Nephron progenitor cell (in vitro differentiated cells): ENCODE results near the gene TGIF1.

Experiments
- DNase-seq: peaks from one replicate; pipeline ENCODE4 v3.0.0; 2021
- H3K27ac Mint-ChIP-seq: 2 replicates; pipeline ENCODE4 v1.8.0; 2021; ENCODE audit warnings: mild to moderate bottlenecking, moderate library complexity, mixed read lengths
- H3K27me3 Mint-ChIP-seq: 2 replicates; pipeline ENCODE4 v1.8.0; 2021; ENCODE audit warnings: mild to moderate bottlenecking, low read depth, mixed read lengths; ENCODE audit not compliant: poor library complexity
- H3K36me3 Mint-ChIP-seq: 2 replicates; pipeline ENCODE4 v1.8.0; 2021; ENCODE audit warnings: low read depth, mixed read lengths
- H3K4me1 Mint-ChIP-seq: 2 replicates; pipeline ENCODE4 v1.8.0; 2021; ENCODE audit warnings: mixed read lengths
- H3K4me3 Mint-ChIP-seq: 2 replicates; pipeline ENCODE4 v1.8.0; 2021; ENCODE audit warnings: mild to moderate bottlenecking, moderate library complexity, mixed read lengths
- H3K9me3 Mint-ChIP-seq: 2 replicates; pipeline ENCODE4 v1.8.0; 2021; ENCODE audit warnings: mild to moderate bottlenecking, moderate library complexity, mixed read lengths
- TF ChIP-seq, protein P1 (sequence below): fragments of 200-600 bp; sonication (generic); IDR thresholded peaks from 2 replicates; pipeline ENCODE4 v1.5.0; 2021; ENCODE audit warnings: antibody characterized with exemption

TGIF1 gene

DNA sequence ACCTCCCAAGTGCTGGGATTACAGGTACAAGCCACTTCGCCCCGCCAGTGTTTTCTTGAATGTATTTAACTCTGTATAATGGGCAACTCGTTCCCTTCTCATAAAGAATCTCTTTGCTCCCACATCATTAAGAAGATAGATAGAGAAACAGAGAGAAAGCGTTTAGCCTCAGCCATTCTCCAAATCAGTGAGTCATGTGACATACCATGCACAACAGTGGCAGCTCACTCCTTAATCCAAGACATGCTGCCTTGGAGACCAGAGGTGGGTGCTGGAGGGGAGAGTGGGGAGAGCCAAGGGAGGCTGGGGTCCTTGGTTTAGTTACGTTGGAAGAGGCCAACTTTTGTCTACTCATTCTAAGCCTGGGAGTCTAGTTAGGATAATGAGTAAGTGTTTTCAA lies 54.7 kb downstream of the TGIF1 start:
- no peak overlapping the region for H3K4me3 Mint-ChIP-seq
- peaks cover 34% of the 10 kb centered on the region for H3K4me1 Mint-ChIP-seq
- no peak overlapping the region for H3K27ac Mint-ChIP-seq
- TF ChIP-seq, protein P1, sequence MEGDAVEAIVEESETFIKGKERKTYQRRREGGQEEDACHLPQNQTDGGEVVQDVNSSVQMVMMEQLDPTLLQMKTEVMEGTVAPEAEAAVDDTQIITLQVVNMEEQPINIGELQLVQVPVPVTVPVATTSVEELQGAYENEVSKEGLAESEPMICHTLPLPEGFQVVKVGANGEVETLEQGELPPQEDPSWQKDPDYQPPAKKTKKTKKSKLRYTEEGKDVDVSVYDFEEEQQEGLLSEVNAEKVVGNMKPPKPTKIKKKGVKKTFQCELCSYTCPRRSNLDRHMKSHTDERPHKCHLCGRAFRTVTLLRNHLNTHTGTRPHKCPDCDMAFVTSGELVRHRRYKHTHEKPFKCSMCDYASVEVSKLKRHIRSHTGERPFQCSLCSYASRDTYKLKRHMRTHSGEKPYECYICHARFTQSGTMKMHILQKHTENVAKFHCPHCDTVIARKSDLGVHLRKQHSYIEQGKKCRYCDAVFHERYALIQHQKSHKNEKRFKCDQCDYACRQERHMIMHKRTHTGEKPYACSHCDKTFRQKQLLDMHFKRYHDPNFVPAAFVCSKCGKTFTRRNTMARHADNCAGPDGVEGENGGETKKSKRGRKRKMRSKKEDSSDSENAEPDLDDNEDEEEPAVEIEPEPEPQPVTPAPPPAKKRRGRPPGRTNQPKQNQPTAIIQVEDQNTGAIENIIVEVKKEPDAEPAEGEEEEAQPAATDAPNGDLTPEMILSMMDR, result no peak
- no peaks in the 10 kb centered on the region for H3K36me3 Mint-ChIP-seq
- no peak for DNase-seq
- H3K27me3 Mint-ChIP-seq, result peaks cover 4% of the 10 kb centered on the region
- H3K9me3 Mint-ChIP-seq, result no peaks in the 10 kb centered on the region

DNA sequence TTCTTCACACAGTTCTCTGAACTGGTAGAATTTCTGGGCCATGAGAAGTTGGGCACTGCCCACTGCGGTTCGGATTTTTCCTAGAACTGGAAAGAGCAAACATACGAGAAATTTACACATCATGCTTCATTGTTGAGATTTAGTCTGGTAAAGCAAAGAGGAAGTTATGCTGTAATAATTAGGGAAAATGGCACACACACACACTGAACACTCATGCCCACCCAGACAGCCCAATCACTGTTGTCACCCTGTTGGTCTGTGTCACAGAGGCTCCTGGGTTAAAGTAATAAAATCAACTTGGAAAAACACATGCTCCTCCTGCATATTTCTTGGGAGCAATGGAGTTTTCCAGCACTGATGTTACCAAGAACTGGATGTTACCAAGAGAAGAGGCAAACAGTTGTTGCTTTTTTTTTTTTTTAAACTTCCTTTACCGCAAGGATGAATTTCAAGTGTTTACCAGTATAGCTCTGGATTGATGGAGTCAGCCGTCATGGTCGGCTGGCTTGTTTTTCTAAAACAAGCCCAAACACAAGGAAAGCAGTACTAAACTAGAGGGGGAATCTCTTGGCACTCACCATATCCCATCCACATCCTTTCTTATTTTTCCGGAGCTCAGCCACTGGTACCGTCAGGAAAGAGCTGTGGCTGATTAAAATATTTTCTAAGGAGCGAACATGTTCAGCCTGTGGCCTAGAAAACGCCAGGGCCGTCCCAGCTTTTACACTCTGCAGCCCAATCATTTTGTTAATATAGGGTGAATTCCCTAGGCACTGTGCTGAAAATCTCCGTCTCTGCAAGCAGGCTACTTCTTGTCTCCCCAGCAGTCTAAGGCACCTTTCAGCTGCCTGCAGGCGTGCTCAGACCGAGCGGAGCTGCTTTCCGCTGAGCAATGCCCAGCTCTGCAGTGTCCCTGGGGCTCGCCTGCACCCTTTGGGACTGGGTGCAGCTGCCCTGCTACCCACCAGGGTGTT lies 58.9 kb downstream of the TGIF1 start:
- peak; percentile 16 for DNase-seq
- H3K27ac Mint-ChIP-seq, result peak overlapping the region; percentile 99
- H3K36me3 Mint-ChIP-seq, result no peaks in the 10 kb centered on the region
- peaks cover 29% of the 10 kb centered on the region for H3K4me1 Mint-ChIP-seq
- H3K4me3 Mint-ChIP-seq, result peak overlapping the region; percentile 60
- peaks cover 3% of the 10 kb centered on the region for H3K27me3 Mint-ChIP-seq
- no peaks in the 10 kb centered on the region for H3K9me3 Mint-ChIP-seq
- TF ChIP-seq, protein P1, result no peak
